HepG2 (cell line): ENCODE measurements around the gene PSMC3IP. TPM values are rescaled to one million over a fixed set of nuclear protein-coding genes. Genes with fewer than 3 reads are reported as not detected.
A peak's percentile ranks its signal among the peaks of the same experiment; 100 is the strongest.

Experiments
- ELF4 ChIP-seq: sonication (generic); formaldehyde crosslinking; IDR thresholded peaks from 2 replicates; pipeline ENCODE4 v1.5.0; 2020; ENCODE audit warnings: missing genetic modification reagents, mild to moderate bottlenecking, moderate library complexity, borderline replicate concordance
- FLYWCH1 ChIP-seq: sonication (generic); formaldehyde crosslinking; IDR thresholded peaks from 2 replicates; pipeline ENCODE4 v1.8.1; 2023; ENCODE audit warnings: mild to moderate bottlenecking, missing genetic modification reagents
- HOXA5 ChIP-seq: sonication (generic); formaldehyde crosslinking; IDR thresholded peaks from 2 replicates; pipeline ENCODE4 v1.4.0; 2020; ENCODE audit warnings: missing genetic modification reagents
- MAFG ChIP-seq: sonication (generic); formaldehyde crosslinking; IDR thresholded peaks from 2 replicates; pipeline ENCODE4 v1.5.1; 2020; ENCODE audit warnings: mild to moderate bottlenecking, missing genetic modification reagents
- MED13 ChIP-seq: sonication (generic); formaldehyde crosslinking; IDR thresholded peaks from 2 replicates; pipeline ENCODE4 v1.5.0; 2020; ENCODE audit warnings: missing genetic modification reagents
- PAWR ChIP-seq: sonication (generic); formaldehyde crosslinking; IDR thresholded peaks from 2 replicates; pipeline ENCODE4 v1.4.0; 2020; ENCODE audit warnings: missing genetic modification reagents, mild to moderate bottlenecking, borderline replicate concordance
- PLRG1 ChIP-seq: fragments of 450-650 bp; conservative IDR thresholded peaks from 2 replicates; pipeline ENCODE4 v1.6.1; 2016
- ZNF24 ChIP-seq: fragments of 450-650 bp; IDR thresholded peaks from 2 replicates; pipeline ENCODE4 v1.6.1; 2017; ENCODE audit warnings: antibody characterized with exemption, mild to moderate bottlenecking
- ZNF510 ChIP-seq: sonication (generic); formaldehyde crosslinking; IDR thresholded peaks from 2 replicates; pipeline ENCODE4 v1.4.0; 2020; ENCODE audit warnings: low read depth, mild to moderate bottlenecking, missing genetic modification reagents
- ZNF883 ChIP-seq: sonication (generic); formaldehyde crosslinking; IDR thresholded peaks from 2 replicates; pipeline ENCODE4 v1.5.1; 2020; ENCODE audit warnings: mild to moderate bottlenecking, missing genetic modification reagents; ENCODE audit errors: not compliant biosample characterization
- polyA plus RNA-seq, 8 experiments: library from polyadenylated mRNA; depleted of rRNA in 3 of 8; stranded (reverse) in 7 of 8; unstranded in 1 of 8; fragments of >200 nt; fragmentation: Illumina TruSeq in 4 of 8; extraction: Trizol in 4 of 8; gene quantifications; 2 replicates each; pipeline versions ENCODE4 v1.2.1 to v1.2.3, GENCODE V29; 2011 to 2016; ENCODE audit warnings: low read depth in 4 of 8, missing spikeins in 1 of 8, mixed read lengths in 1 of 8; ENCODE audit not compliant: insufficient read depth in 1 of 8
- total RNA-seq, 5 experiments: library from RNA; depleted of rRNA; stranded (reverse); fragments of >200 nt; fragmentation: Illumina TruSeq; extraction: Trizol; gene quantifications; 2 replicates each; pipeline ENCODE4 v1.2.3, GENCODE V29; 2016; ENCODE audit warnings: low read depth in 1 of 5
- TF ChIP-seq, protein P1 (sequence below): sonication (generic); formaldehyde crosslinking; IDR thresholded peaks from 2 replicates; pipeline ENCODE4 v1.4.0; 2020; ENCODE audit warnings: mild to moderate bottlenecking, missing genetic modification reagents
- TF ChIP-seq, protein P2 (sequence below): sonication (generic); formaldehyde crosslinking; IDR thresholded peaks from 2 replicates; pipeline ENCODE4 v1.4.0; 2020; ENCODE audit warnings: missing genetic modification reagents
- TF ChIP-seq, protein P3 (sequence below): IDR thresholded peaks from 2 replicates; pipeline ENCODE4 v1.6.1; 2016; ENCODE audit warnings: low read depth, control low read depth
- TF ChIP-seq, protein P4 (sequence below): sonication (generic); formaldehyde crosslinking; IDR thresholded peaks from 2 replicates; pipeline ENCODE4 v1.5.0; 2020; ENCODE audit warnings: missing genetic modification reagents
- TF ChIP-seq, protein P5 (sequence below): sonication (generic); formaldehyde crosslinking; IDR thresholded peaks from 2 replicates; pipeline ENCODE4 v1.4.0; 2020; ENCODE audit warnings: missing genetic modification reagents
- TF ChIP-seq, protein P6 (sequence below): sonication (generic); formaldehyde crosslinking; IDR thresholded peaks from 2 replicates; pipeline ENCODE4 v1.4.0; 2020; ENCODE audit warnings: missing genetic modification reagents, borderline replicate concordance

Gene PSMC3IP
- total and polyA plus RNA-seq, 2 of the 13 experiments (the other 11 are each of a cell fraction or from before 2014, with no cell fraction given): 6.5 to 22.4 TPM

DNA sequence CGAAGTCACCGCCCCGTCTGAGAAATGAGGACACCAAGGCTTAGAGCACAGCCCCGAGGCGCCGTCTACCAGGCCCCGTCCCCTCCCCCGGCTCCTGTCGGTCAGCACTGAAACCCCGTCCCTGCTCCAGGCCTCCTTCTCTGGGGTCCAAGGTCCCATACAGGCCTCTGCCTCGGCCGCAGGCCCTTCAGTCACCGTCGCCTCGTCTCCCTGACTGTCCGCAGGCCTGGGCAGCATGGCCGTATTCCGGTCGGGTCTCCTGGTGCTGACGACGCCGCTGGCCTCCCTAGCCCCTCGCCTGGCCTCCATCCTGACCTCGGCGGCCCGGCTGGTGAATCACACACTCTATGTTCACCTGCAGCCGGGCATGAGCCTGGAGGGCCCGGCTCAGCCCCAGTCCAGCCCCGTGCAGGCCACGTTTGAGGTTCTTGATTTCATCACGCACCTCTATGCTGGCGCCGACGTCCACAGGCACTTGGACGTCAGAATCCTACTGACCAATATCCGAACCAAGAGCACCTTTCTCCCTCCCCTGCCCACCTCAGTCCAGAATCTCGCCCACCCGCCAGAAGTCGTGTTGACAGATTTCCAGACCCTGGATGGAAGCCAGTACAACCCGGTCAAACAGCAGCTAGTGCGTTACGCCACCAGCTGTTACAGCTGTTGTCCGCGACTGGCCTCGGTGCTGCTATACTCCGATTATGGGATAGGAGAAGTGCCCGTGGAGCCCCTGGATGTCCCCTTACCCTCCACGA lies 15.0 kb downstream of the PSMC3IP start (continued):
- TF ChIP-seq, protein P1, sequence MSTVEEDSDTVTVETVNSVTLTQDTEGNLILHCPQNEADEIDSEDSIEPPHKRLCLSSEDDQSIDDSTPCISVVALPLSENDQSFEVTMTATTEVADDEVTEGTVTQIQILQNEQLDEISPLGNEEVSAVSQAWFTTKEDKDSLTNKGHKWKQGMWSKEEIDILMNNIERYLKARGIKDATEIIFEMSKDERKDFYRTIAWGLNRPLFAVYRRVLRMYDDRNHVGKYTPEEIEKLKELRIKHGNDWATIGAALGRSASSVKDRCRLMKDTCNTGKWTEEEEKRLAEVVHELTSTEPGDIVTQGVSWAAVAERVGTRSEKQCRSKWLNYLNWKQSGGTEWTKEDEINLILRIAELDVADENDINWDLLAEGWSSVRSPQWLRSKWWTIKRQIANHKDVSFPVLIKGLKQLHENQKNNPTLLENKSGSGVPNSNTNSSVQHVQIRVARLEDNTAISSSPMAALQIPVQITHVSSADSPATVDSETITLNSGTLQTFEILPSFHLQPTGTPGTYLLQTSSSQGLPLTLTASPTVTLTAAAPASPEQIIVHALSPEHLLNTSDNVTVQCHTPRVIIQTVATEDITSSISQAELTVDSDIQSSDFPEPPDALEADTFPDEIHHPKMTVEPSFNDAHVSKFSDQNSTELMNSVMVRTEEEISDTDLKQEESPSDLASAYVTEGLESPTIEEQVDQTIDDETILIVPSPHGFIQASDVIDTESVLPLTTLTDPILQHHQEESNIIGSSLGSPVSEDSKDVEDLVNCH (CRISPR knock-in tag): no peak
- TF ChIP-seq HOXA5 (CRISPR knock-in tag) (no peak), ELF4 (peak; percentile 8; the same call in 1 of the 2 replicates), ZNF510 (CRISPR knock-in tag) (0 out of 2 replicates have a peak, but pooled peaks have one; percentile 32), PLRG1 (no peak), FLYWCH1 (CRISPR knock-in tag) (no peak), MAFG (no peak), ZNF24 (no peak), MED13 (CRISPR knock-in tag) (no peak), PAWR (CRISPR knock-in tag) (no peak), ZNF883 (no peak)
- TF ChIP-seq, protein P2, sequence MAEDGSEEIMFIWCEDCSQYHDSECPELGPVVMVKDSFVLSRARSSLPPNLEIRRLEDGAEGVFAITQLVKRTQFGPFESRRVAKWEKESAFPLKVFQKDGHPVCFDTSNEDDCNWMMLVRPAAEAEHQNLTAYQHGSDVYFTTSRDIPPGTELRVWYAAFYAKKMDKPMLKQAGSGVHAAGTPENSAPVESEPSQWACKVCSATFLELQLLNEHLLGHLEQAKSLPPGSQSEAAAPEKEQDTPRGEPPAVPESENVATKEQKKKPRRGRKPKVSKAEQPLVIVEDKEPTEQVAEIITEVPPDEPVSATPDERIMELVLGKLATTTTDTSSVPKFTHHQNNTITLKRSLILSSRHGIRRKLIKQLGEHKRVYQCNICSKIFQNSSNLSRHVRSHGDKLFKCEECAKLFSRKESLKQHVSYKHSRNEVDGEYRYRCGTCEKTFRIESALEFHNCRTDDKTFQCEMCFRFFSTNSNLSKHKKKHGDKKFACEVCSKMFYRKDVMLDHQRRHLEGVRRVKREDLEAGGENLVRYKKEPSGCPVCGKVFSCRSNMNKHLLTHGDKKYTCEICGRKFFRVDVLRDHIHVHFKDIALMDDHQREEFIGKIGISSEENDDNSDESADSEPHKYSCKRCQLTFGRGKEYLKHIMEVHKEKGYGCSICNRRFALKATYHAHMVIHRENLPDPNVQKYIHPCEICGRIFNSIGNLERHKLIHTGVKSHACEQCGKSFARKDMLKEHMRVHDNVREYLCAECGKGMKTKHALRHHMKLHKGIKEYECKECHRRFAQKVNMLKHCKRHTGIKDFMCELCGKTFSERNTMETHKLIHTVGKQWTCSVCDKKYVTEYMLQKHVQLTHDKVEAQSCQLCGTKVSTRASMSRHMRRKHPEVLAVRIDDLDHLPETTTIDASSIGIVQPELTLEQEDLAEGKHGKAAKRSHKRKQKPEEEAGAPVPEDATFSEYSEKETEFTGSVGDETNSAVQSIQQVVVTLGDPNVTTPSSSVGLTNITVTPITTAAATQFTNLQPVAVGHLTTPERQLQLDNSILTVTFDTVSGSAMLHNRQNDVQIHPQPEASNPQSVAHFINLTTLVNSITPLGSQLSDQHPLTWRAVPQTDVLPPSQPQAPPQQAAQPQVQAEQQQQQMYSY: 0 out of 2 replicates have a peak, but pooled peaks have one; percentile 8
- TF ChIP-seq, protein P3, sequence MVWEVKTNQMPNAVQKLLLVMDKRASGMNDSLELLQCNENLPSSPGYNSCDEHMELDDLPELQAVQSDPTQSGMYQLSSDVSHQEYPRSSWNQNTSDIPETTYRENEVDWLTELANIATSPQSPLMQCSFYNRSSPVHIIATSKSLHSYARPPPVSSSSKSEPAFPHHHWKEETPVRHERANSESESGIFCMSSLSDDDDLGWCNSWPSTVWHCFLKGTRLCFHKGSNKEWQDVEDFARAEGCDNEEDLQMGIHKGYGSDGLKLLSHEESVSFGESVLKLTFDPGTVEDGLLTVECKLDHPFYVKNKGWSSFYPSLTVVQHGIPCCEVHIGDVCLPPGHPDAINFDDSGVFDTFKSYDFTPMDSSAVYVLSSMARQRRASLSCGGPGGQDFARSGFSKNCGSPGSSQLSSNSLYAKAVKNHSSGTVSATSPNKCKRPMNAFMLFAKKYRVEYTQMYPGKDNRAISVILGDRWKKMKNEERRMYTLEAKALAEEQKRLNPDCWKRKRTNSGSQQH (CRISPR knock-in tag): peak; percentile 25
- TF ChIP-seq, protein P4, sequence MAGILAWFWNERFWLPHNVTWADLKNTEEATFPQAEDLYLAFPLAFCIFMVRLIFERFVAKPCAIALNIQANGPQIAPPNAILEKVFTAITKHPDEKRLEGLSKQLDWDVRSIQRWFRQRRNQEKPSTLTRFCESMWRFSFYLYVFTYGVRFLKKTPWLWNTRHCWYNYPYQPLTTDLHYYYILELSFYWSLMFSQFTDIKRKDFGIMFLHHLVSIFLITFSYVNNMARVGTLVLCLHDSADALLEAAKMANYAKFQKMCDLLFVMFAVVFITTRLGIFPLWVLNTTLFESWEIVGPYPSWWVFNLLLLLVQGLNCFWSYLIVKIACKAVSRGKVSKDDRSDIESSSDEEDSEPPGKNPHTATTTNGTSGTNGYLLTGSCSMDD (CRISPR knock-in tag): peak; percentile 69; the same call in 1 of the 2 replicates
- TF ChIP-seq, protein P5, sequence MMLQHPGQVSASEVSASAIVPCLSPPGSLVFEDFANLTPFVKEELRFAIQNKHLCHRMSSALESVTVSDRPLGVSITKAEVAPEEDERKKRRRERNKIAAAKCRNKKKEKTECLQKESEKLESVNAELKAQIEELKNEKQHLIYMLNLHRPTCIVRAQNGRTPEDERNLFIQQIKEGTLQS: peak; percentile 46
- TF ChIP-seq, protein P6, sequence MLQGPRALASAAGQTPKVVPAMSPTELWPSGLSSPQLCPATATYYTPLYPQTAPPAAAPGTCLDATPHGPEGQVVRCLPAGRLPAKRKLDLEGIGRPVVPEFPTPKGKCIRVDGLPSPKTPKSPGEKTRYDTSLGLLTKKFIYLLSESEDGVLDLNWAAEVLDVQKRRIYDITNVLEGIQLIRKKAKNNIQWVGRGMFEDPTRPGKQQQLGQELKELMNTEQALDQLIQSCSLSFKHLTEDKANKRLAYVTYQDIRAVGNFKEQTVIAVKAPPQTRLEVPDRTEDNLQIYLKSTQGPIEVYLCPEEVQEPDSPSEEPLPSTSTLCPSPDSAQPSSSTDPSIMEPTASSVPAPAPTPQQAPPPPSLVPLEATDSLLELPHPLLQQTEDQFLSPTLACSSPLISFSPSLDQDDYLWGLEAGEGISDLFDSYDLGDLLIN (CRISPR knock-in tag): no peak
